ENCODE data around the gene SELENOH.

SELENOH gene

GRCh38 chr11:57751176-57751575 lies 9.9 kb downstream of the SELENOH start:
- peak; percentile 80 for DNase-seq

GRCh38 chr11:57751676-57752253 lies 10.5 kb downstream of the SELENOH start, which contains the start of gene BTBD18:
Gene BTBD18 (minus strand): TSS chr11:57751819. CDS start chr11:57751188, 631 bp downstream.
- peak; percentile 79 for DNase-seq

GRCh38 chr11:57752954-57753353 lies 11.7 kb downstream of the SELENOH start:
- no peak for DNase-seq

- no peak for DNase-seq
Measured at GRCh38 chr11:57758174-57758573, 16.9 kb downstream of the SELENOH start.

GRCh38 chr11:57761301-57762234 lies 20.3 kb downstream of the SELENOH start, which contains the start of gene CTNND1:
Gene CTNND1 (plus strand): TSS chr11:57761802. CDS start chr11:57791479, 29,677 bp downstream.
- DNase-seq, result peak; percentile 96

- peak; percentile 32 for DNase-seq
Measured at GRCh38 chr11:57762235-57762861, 21.1 kb downstream of the SELENOH start.

- no peak for DNase-seq
Measured at GRCh38 chr11:57763568-57763967, 22.3 kb downstream of the SELENOH start.

GRCh38 chr11:57764021-57764420 lies 22.7 kb downstream of the SELENOH start:
- DNase-seq, result no peak

GRCh38 chr11:57764566-57764965 lies 23.3 kb downstream of the SELENOH start:
- DNase-seq, result no peak

- peak; percentile 74 for DNase-seq
Measured at GRCh38 chr11:57764972-57765371, 23.7 kb downstream of the SELENOH start.

- DNase-seq, result no peak
Measured at GRCh38 chr11:57770793-57771192, 29.5 kb downstream of the SELENOH start.

GRCh38 chr11:57771365-57771764 lies 30.1 kb downstream of the SELENOH start:
- no peak for DNase-seq

- no peak for DNase-seq
Measured at GRCh38 chr11:57772562-57772961, 31.3 kb downstream of the SELENOH start.

- no peak for DNase-seq
Measured at GRCh38 chr11:57773026-57773598, 31.8 kb downstream of the SELENOH start.

- no peak for DNase-seq
Measured at GRCh38 chr11:57775491-57775890, 34.2 kb downstream of the SELENOH start.

- no peak for DNase-seq
Measured at GRCh38 chr11:57776031-57776521, 34.8 kb downstream of the SELENOH start.

- peak; percentile 73 for DNase-seq
Measured at GRCh38 chr11:57776577-57777210, 35.4 kb downstream of the SELENOH start.

- DNase-seq, result no peak
Measured at GRCh38 chr11:57777969-57778317, 36.7 kb downstream of the SELENOH start.

- no peak for DNase-seq
Measured at GRCh38 chr11:57778318-57779037, 37.2 kb downstream of the SELENOH start.

- no peak for DNase-seq
Measured at GRCh38 chr11:57779276-57779675, 38.0 kb downstream of the SELENOH start.

GRCh38 chr11:57781529-57781943 lies 40.2 kb downstream of the SELENOH start:
- DNase-seq, result no peak

GRCh38 chr11:57785072-57785471 lies 43.8 kb downstream of the SELENOH start:
- no peak for DNase-seq
